GM23248 (cell line): ENCODE data around the gene PRR15. TPM values are rescaled to one million over a fixed set of nuclear protein-coding genes. Genes with fewer than 3 reads are reported as not detected.

Experiments
- DNase-seq: peaks from one replicate; pipeline ENCODE4 v3.0.0-alpha.2; 2015
- H2AFZ ChIP-seq: fragments of 200-600 bp; sonication (generic); 2 replicates; pipeline ENCODE4 v1.6.1; 2016; ENCODE audit warnings: antibody characterized with exemption
- H3F3A ChIP-seq: fragments of 200-600 bp; sonication (generic); 2 replicates; pipeline ENCODE4 v1.6.1; 2016; ENCODE audit warnings: mild to moderate bottlenecking, antibody characterized with exemption, mixed run types; ENCODE audit not compliant: insufficient read depth
- H3K27ac ChIP-seq: fragments of 200-600 bp; sonication (generic); 2 replicates; pipeline ENCODE4 v1.5.1; 2016; ENCODE audit warnings: mild to moderate bottlenecking
- H3K27me3 ChIP-seq: fragments of 200-600 bp; sonication (generic); replicated peaks from 2 replicates; pipeline ENCODE4 v1.6.1; 2016; ENCODE audit warnings: mild to moderate bottlenecking; ENCODE audit not compliant: insufficient read depth
- H3K36me3 ChIP-seq: fragments of 200-600 bp; sonication (generic); 2 replicates; pipeline ENCODE4 v1.6.1; 2016; ENCODE audit warnings: low read depth, mild to moderate bottlenecking
- H3K4me1 ChIP-seq: fragments of 200-600 bp; sonication (generic); 2 replicates; pipeline ENCODE4 v1.6.1; 2016; ENCODE audit warnings: mild to moderate bottlenecking; ENCODE audit not compliant: insufficient read depth
- H3K4me2 ChIP-seq: fragments of 200-600 bp; sonication (generic); one replicate; pipeline ENCODE4 v1.6.1; 2016; ENCODE audit warnings: mild to moderate bottlenecking; ENCODE audit not compliant: unreplicated experiment
- H3K4me3 ChIP-seq: fragments of 200-600 bp; sonication (generic); 2 replicates; pipeline ENCODE4 v1.5.1; 2016; ENCODE audit warnings: mild to moderate bottlenecking
- H3K79me2 ChIP-seq: fragments of 200-600 bp; sonication (generic); 2 replicates; pipeline ENCODE4 v1.6.1; 2016; ENCODE audit warnings: mild to moderate bottlenecking; ENCODE audit not compliant: insufficient read depth
- H3K9ac ChIP-seq: fragments of 200-600 bp; sonication (generic); 2 replicates; pipeline ENCODE4 v1.6.1; 2016; ENCODE audit warnings: mild to moderate bottlenecking
- H3K9me2 ChIP-seq: fragments of 200-600 bp; sonication (generic); 2 replicates; pipeline ENCODE4 v1.6.1; 2016; ENCODE audit warnings: mixed run types, mild to moderate bottlenecking, moderate library complexity; ENCODE audit not compliant: insufficient read depth
- H3K9me3 ChIP-seq: fragments of 200-600 bp; sonication (generic); one replicate; pipeline ENCODE4 v1.6.1; 2017; ENCODE audit warnings: low read depth
- H4K20me1 ChIP-seq: fragments of 200-600 bp; sonication (generic); 2 replicates; pipeline ENCODE4 v1.6.0; 2016; ENCODE audit not compliant: insufficient read depth
- EZH2 ChIP-seq: fragments of 200-600 bp; sonication (generic); IDR thresholded peaks from 2 replicates; pipeline ENCODE4 v1.6.1; 2018; ENCODE audit warnings: antibody characterized with exemption, mild to moderate bottlenecking; ENCODE audit not compliant: insufficient read depth, poor library complexity, severe bottlenecking
- EZH2phosphoT487 ChIP-seq: fragments of 200-600 bp; sonication (generic); IDR thresholded peaks from 2 replicates; pipeline ENCODE4 v1.6.1; 2018; ENCODE audit warnings: antibody characterized with exemption, moderate library complexity, mild to moderate bottlenecking, low read depth; ENCODE audit not compliant: insufficient read depth
- WGBS, 2 experiments: methylation state at CpG; one replicate each; pipeline ENCODE4 v1.1.6; 2015 to 2017; ENCODE audit warnings: low lambda C conversion rate in 2 of 2, low coverage in 1 of 2; ENCODE audit errors: missing lambda C conversion rate in 2 of 2; 5-methylcytosine and 5-hydroxymethylcytosine counted together
- in situ Hi-C: fragments of 300-500 bp; cut with MboI; formaldehyde crosslinking; loops from 2 replicates; pipeline ENCODE4 v1.15.0; 2020
- polyA plus RNA-seq: library from polyadenylated mRNA; unstranded; fragments of >200 nt; fragmentation: Nextera tagmentation; extraction: Ambion mirVana; gene quantifications from 2 replicates; pipeline ENCODE4 v1.2.1, GENCODE V29; 2016
- total RNA-seq: library from RNA; depleted of rRNA; stranded (reverse); fragments of >200 nt; shearing (Covaris generic); gene quantifications from 2 replicates; pipeline ENCODE4 v1.2.3, GENCODE V29; 2014

Gene PRR15
- total and polyA plus RNA-seq, 2 experiments from 2014 or later, result 9.2 to 11.5 TPM

DNA sequence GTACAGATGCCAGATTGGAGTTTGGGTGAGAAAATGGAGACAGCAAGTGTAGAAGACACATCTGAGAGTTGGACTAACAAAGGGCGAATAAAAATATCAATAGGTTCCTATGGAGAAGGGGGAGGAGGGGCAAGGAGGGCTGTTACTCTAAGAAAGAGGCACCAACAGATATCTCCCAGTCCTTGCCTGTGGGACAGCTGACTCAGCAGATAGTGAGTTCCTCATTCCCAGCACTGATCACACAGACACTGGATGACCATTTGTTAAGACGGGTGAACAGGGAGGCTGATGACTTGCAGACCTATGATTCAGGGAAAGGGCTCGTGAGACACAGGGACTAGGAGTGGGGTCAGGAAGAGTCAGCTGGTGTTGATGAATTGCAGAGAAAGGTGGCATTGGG, 5.7 kb upstream of the PRR15 start:
- in situ Hi-C loops, result no loop called here
- peaks cover 8% of the 10 kb centered on the region; the same call in 1 of the 2 replicates for H3K4me1 ChIP-seq
- no peak for TF ChIP-seq EZH2phosphoT487
- TF ChIP-seq EZH2, result no peak
- 15 to 28% methylated on average over 3 of the region's 3 CpGs for WGBS, 2 experiments
- peak overlapping the region; percentile 21 for H3K4me2 ChIP-seq
- H3K36me3 ChIP-seq, result no peaks in the 10 kb centered on the region
- H3K27ac ChIP-seq, result no peak overlapping the region
- no peaks in the 10 kb centered on the region for H3K79me2 ChIP-seq
- H2AFZ ChIP-seq, result 0 out of 2 replicates have a peak overlapping the region, but pooled peaks have one; percentile 31
- no peak overlapping the region for H3K4me3 ChIP-seq
- H3K27me3 ChIP-seq, result no peaks in the 10 kb centered on the region
- DNase-seq, result peak; percentile 80
- H3K9me2 ChIP-seq, result no peaks in the 10 kb centered on the region
- no peaks in the 10 kb centered on the region for H3K9me3 ChIP-seq
- H3K9ac ChIP-seq, result no peak overlapping the region
- no peaks in the 10 kb centered on the region for H4K20me1 ChIP-seq
- 0 out of 2 replicates have a peak, but pooled peaks cover 13% of the 10 kb centered on the region for H3F3A ChIP-seq

- Histone ChIP-seq H2AFZ (no peak overlapping the region), H3F3A (peaks cover 22% of the 10 kb centered on the region; the same call in 1 of the 2 replicates), H3K79me2 (no peaks in the 10 kb centered on the region), H4K20me1 (no peaks in the 10 kb centered on the region), H3K27ac (no peak overlapping the region), H3K36me3 (no peaks in the 10 kb centered on the region), H3K9ac (no peak overlapping the region), H3K9me2 (no peaks in the 10 kb centered on the region), H3K4me1 (peaks cover 17% of the 10 kb centered on the region), H3K4me3 (peak overlapping the region; percentile 88; the same call in 1 of the 2 replicates), H3K27me3 (no peaks in the 10 kb centered on the region), H3K9me3 (no peaks in the 10 kb centered on the region), H3K4me2 (peak overlapping the region; percentile 93)
- no peak for DNase-seq
- in situ Hi-C loops, result no loop called here
- TF ChIP-seq EZH2phosphoT487, result no peak
- TF ChIP-seq EZH2, result no peak
- 84 to 90% methylated on average over 7 of the region's 7 CpGs for WGBS, 2 experiments
These were observed 2.4 kb upstream of the PRR15 start for GRCh38 chr7:29561271-29561670.

- Histone ChIP-seq H3K79me2 (no peaks in the 10 kb centered on the region), H3K4me1 (peaks cover 22% of the 10 kb centered on the region), H3K27ac (no peak overlapping the region), H3K4me2 (peak overlapping the region; percentile 93), H3K36me3 (no peaks in the 10 kb centered on the region), H3K4me3 (peak overlapping the region; percentile 88), H4K20me1 (no peaks in the 10 kb centered on the region), H3F3A (peaks cover 22% of the 10 kb centered on the region; the same call in 1 of the 2 replicates), H3K27me3 (no peaks in the 10 kb centered on the region), H3K9me2 (no peaks in the 10 kb centered on the region), H3K9ac (no peak overlapping the region), H2AFZ (no peak overlapping the region), H3K9me3 (no peaks in the 10 kb centered on the region)
- 88 to 90% methylated on average over 6 of the region's 6 CpGs for WGBS, 2 experiments
- TF ChIP-seq EZH2 (no peak), EZH2phosphoT487 (no peak)
- in situ Hi-C loops, result no loop called here
- DNase-seq, result no peak
These were observed 1.3 kb upstream of the PRR15 start for GRCh38 chr7:29562307-29562706.

DNA sequence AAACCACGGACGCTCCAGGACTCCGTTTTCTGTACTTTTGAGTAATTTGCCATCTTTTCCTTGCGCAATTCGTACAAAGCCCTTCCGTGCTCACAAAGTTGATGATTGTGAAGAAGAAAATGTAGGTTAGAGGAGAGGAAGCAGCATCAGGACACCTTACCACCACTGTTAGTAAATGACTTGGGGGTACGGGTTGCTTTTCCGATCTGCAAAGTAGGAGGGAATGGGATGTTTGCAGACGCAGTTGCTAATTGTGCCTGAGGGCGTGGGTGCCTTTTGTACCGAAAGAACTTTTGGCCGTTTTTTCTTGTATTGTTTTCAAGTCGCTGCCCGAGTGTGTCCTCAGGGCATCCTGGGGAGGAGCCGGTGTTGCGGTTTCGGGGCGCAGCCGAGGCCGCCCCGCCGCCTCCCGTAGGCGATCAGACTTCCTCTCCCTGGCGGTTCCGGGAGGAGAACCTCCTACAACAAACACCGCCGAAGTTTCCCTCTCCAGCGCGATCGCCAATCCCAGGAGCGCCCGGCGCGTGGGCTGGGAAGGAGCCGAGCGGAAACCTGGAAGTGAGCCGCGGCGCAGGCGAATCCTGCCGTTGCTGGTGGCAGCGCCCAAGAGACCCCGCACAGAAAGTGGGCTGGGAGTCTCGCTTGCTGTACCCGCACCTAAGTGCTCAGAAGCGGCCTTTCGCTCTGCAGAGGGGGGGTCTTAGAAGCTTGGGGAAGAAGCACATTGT, 1.0 kb downstream of the PRR15 start:
- Histone ChIP-seq H3K27me3 (no peaks in the 10 kb centered on the region), H3K9me3 (no peaks in the 10 kb centered on the region), H3K9ac (peak overlapping the region; percentile 74), H3K4me3 (peak overlapping the region; percentile 88), H4K20me1 (no peaks in the 10 kb centered on the region), H3K79me2 (no peaks in the 10 kb centered on the region), H3F3A (peaks cover 14% of the 10 kb centered on the region; the same call in 1 of the 2 replicates), H2AFZ (peak overlapping the region; percentile 92), H3K4me1 (peaks cover 14% of the 10 kb centered on the region), H3K27ac (peak overlapping the region; percentile 71), H3K4me2 (peak overlapping the region; percentile 93), H3K9me2 (no peaks in the 10 kb centered on the region), H3K36me3 (no peaks in the 10 kb centered on the region)
- TF ChIP-seq EZH2, result no peak
- no peak for TF ChIP-seq EZH2phosphoT487
- 1% methylated on average over 47 to 48 of the region's 48 CpGs for WGBS, 2 experiments
- in situ Hi-C loops, result no loop called here
- peak; percentile 92 for DNase-seq
